EH (cell line): ENCODE data around the gene RGMA.
"Not testable (repeated sequence)": the region's sequence is repeated elsewhere in the genome, so short reads cannot be mapped to it uniquely, and the experiment has no call there.

Experiments
- DNase-seq: peaks from one replicate; pipeline ENCODE4 v3.0.0-alpha.2; 2015; ENCODE audit warnings: low read depth

Gene RGMA

DNA sequence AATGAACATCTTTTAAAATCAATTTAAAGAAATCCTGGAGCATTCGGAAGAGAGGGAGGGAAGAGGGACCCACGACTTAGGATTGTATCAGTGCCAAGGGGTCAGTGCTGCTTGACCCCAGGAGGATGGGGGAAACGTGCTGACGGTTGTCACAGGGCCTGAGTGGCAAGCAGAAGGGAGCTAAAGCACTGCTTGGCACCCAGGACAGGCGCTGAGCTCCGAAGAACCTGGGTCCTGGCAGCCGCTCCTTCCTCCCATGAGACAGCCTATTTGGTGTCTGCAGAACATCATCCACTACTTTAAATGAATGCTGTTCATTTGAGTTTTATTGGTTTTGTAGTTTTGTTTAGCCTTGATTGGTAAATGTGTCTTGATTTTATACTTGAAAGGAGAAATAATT, 54.5 kb downstream of the RGMA start:
- DNase-seq = no peak

DNA sequence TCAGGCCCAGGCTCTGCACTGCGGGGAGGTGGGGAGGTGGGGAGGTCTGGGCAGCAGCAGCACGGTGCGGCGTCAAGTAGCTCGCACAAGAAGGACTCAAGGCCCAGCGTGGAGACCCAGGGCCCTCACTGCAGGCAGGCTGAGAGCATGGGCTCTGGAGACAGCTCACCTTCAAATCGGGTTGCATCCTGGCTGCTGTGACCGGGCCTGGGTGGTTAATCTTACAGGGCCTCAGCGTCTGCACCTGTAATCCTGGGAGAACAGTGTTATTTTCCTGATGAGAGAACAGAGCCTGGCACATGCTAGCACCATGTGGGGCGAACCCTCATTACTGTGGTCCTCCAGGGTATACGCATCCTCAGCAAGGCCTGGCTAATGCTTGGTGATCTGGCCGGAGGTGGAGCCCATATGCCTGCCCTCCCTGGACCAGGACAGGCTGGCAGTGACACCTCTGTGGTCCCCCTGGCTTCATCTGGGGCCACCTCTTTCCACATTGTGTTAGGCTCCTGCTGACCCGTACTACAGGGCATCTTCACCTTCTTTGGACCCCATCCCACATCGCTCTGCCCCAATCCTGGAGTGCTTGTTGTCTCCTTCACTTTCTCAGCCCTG, 55.5 kb downstream of the RGMA start:
- DNase-seq = no peak

- not testable (repeated sequence) for DNase-seq
Measured at GRCh38 chr15:93032515-93033206, 56.4 kb downstream of the RGMA start.

- not testable (repeated sequence) for DNase-seq
Measured at GRCh38 chr15:93031557-93032384, 57.2 kb downstream of the RGMA start.

DNA sequence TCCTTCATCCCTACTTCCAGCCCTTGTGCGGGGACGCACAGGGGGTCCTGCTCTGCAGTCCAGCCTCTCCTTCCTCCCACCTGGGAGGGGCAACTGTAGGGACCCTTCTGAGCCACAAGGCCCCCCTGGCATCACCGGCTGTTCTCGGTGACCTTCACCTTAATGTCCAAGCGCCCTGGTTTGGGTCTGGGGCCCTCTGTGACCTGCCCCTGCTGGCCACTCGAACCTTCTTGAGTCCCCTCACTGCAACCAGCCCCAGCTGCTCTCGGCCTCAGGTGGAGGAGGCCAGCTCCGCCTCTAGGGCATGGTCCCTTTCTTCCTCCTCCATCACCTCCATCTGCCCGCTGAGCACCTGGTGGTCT, 57.9 kb downstream of the RGMA start:
- DNase-seq = no peak

DNA sequence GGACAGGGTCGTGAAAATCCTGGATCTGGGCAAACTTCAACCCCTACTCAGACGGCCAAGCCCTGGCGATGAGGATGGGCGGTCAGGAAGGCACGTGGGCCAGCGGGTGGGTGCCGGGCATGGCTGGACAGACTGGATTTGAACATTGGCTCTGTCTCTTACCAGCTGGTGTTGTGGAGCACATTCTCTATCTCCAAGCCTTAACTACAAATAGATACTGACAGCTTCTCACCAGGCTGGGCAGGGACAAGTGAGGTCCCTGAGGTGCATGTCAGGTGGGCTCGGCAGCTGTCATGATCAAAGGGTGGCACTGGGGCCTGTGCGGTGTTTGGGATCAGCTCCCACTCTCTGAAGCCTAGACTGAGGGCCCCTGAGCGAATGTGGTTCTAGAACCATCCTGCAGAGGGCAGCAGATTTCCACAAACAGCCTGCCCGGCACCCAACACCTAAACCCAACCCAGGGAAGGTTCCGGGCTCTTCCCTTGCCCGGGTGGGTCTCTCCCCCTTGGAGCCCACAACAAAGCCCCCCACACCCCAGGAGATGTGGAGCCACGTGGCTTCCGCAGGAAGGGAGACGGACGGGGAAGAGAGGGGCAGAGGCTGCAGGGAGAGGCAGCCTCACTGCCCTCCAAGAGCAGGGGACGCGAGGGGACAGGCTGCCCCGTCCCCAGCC, 58.4 kb downstream of the RGMA start:
- peak; percentile 69 for DNase-seq

DNA sequence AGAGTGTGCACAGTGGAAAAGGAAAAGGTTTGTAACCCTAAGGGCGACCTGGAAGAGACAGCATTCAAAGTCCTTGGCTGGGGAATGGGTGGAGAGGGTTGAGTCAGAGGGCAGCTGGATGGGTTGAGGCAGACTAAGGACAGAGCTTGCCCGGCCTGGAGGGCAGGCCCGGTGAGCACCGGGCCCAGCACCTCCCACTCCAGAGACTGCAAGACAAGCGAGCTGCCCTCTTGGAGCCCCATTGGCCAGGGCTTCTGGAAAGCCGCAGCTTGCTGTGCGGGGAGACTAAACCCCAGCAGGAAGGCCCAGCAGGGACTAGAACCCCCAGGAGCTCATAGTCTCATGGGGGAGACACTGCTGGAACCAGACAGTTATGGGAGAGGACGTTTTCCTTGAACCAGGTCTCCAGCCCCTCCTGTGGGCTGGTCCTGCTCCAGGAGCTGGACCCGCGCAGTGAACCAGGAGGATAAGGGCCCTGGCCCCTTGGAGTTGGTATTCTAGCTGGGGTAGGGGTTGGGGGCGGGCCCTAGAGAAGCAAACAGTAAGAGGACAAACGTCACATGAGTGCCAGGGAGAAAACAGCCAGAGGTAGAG, 59.1 kb downstream of the RGMA start:
- peak; percentile 42 for DNase-seq

GRCh38 chr15:93029214-93029835, 59.7 kb downstream of the RGMA start:
- no peak for DNase-seq

DNA sequence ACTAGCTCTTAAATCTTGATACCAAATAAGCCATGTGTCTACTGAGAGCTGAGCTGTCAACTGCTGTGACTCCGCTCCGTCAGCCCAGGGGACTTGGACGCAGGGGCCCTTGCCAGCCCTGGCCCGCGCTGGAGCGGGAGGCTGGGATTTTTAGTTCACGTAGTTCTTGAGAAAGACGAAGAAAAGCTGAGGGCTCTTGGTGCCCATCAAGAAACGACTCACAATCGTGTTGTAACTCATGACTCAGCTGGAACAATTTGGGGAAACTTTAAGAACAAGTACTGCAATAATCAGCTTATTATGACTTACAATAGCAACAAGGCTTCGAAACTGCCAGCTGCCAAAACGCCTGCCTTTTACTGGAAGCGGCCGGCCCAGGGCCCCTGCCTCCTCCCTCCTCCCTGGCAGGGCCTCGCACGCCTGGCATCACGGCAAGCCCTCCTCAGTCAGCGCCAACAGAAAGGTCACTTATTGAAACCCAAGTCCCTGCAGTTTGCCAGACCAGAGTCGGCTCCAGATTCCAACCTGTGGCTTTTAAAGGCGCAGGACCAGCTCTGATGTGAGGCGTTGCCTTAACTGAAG, 60.3 kb downstream of the RGMA start:
- DNase-seq = peak; percentile 77

DNA sequence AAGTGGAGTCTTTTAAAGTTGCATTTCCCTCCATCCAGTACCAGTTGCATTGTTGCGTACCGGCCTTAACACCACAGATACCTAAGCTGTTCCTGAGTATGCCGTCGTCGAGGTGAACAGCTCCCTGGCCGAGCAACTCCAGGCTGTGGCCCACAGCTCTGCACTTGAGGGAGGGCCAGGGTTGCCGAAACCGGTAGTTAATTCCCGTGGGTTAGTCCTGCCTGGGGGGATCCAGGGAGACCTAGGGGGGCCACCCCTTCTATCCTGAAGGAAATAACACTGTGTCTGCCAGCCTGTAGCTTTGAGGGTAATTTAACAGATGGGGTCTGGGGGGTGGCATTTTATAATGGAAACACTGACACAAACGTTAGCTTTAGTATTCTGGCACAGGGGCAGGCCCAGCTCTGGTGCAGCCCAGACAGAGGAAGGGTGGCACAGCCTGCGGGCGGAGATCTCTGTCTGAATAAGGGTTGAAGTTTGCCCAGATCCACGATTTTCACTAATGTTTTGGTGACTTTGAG, 60.8 kb downstream of the RGMA start:
- DNase-seq = no peak

GRCh38 chr15:93027413-93027812, 61.6 kb downstream of the RGMA start:
- no peak for DNase-seq

GRCh38 chr15:93026380-93026817, 62.6 kb downstream of the RGMA start:
- DNase-seq = no peak

GRCh38 chr15:93025625-93025982, 63.4 kb downstream of the RGMA start:
- no peak for DNase-seq

DNA sequence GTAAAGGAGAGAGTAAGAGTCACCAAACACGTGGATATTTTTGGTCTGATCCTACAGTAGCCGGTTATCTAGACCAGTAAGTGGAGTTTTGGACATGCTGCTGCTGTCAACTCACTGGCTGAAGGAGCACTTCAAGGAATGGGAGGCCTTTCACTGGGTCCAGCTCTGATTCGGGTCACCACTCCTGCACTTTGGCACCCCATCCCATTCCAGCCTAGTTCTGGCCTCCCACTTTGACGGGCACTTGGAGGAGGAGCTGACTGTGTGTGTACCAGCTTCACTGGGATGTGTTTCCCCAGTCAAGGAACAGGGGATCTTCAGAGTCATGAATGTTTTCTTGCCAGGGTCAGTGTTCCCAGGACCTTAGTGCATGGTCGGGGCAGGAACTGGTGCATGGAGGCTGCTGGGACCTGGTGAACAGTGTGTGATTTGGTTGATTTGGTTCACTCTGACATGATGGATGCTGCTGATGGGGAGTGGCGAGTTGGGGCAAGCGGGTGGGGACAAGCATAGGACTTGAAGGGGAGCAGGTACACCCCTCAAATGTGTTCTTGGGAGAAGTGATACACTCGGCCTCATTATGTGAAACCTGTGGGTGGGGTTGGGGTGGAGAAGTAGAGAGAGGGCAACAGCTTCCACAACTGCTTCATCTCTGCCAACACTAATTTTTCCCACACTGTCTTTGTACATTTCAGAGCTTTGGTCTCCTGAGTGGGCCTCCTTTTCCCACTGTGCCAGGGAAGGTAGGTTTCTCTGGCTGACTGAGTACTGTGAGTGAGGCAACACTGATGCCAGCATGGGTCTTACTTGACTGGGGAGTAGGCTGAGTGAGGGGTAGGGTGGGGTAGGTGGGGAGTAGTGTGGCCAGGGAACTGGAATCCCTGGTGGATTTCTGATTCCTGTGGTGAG, 64.0 kb downstream of the RGMA start:
- DNase-seq = no peak

DNA sequence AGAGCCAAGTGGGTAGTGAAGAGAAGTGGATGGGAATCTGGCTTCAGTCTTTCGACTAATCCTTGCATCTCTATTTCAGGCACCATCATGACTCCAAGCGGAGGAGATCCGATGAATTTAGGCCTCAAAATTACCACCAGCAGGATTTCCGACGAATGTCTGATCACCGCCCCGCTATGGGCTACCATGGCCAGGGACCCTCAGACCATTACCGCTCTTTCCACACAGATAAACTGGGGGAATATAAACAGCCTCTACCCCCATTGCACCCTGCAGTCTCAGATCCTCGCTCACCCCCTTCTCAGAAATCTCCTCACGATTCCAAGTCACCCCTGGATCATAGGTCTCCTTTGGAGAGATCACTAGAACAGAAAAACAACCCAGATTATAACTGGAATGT, 64.7 kb downstream of the RGMA start:
- DNase-seq = no peak

DNA sequence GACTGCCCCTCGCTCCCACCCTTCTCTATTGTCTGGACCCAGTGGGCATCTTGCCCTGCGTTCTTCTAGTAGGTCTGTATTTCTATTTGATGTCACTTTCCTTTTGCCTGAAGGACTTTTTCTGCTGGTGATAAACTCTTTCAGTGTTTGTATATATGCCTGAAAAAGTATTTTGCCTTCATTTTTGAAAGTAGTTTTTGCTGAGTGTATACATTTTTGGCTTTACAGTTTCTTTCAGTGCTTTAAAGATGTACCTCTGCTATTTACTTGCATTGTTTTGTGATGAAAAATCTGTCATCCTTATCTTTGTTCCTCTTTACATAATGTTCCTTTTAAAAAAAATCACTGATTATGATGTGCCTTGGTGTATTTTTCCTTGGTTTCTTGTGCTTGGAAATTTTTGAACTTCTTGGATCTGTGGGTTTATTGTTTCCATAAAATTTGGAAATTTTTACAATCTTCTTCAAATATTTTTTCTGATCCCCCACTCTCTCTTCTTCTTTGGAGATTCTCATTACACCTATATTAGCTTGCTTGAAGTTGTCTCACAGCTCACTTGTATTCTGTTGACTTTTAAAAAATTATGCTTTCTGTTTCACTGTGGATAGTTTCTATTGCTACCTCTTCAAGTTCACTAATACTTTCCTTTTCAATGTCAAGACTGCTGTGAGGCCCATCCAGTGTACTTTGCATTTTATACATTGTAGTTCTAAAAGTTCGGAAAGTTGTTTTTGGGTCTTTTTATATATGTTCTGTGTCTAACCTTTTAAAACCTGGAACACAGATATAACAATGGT, 67.8 kb downstream of the RGMA start:
- no peak for DNase-seq

DNA sequence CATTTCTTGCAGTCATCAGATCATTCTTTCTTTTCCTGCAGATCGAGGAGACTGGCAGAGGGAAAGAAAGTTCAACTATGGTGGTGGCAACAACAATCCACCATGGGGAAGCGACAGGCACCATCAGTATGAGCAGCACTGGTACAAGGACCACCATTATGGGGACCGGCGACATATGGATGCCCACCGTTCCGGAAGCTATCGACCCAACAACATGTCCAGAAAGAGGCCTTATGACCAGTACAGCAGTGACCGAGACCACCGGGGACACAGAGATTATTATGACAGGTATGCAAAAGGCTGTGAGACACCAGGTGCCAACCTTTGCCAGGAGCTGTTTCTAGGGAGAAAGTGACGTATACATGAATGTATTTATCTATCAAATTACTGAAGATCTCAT, 69.0 kb downstream of the RGMA start:
- no peak for DNase-seq

DNA sequence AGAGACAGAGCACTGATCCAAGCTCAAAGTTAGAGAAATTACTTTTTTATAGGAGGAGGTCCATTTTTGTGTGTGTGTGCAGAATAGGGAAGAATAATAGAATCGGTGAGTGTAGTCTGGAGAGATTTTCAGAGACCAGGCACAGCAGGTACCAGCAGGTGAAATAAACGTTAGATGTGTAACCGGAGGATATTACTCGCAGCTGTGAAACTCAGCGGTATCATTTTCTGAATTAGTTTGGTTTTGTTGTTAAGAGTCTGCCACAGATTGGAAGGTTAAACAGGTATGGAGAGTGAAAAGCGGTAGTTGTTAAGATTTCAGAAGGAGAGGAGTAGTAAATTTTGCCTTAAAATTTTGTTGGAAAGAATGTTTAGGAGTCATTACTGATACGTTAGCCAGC, 69.9 kb downstream of the RGMA start:
- no peak for DNase-seq

DNA sequence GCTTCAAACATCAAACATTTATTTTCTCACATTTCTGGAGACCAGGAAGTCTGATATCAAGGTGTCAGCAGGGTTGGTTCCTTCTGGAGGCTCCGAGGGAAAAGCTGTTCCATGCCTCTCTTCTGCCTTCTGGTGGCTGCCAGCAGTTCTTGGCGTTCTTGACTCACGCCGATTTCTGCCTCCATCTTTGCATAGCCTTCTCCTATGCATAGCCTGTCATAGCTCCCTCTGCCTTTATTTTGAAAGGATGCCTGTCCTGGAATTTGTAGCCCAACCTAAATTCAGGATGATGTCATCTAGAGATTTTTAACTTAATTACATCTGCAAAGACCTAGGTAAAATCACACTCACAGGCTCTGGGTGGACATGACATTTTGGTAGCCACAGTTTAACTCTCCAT, 70.4 kb downstream of the RGMA start:
- DNase-seq = peak; percentile 44
